ENCODE measurements around the gene ADM5.
A peak's percentile ranks its signal among the peaks of the same experiment; 100 is the strongest.

Gene ADM5

GRCh38 chr19:49655570-49656455 lies 33.6 kb upstream of the ADM5 start:
- H3K27me3 Mint-ChIP-seq: no peaks in the 10 kb centered on the region
- H3K36me3 Mint-ChIP-seq: peaks cover 5% of the 10 kb centered on the region
- no peak overlapping the region for H3K4me3 Mint-ChIP-seq
- no peak overlapping the region for H3K27ac Mint-ChIP-seq
- H3K9me3 Mint-ChIP-seq: no peaks in the 10 kb centered on the region
- H3K4me1 Mint-ChIP-seq: peaks cover 10% of the 10 kb centered on the region

GRCh38 chr19:49656456-49657109 lies 32.8 kb upstream of the ADM5 start:
- no peak overlapping the region for H3K27ac Mint-ChIP-seq
- H3K4me3 Mint-ChIP-seq: no peak overlapping the region
- H3K27me3 Mint-ChIP-seq: no peaks in the 10 kb centered on the region
- H3K4me1 Mint-ChIP-seq: peaks cover 10% of the 10 kb centered on the region
- H3K36me3 Mint-ChIP-seq: peaks cover 5% of the 10 kb centered on the region
- H3K9me3 Mint-ChIP-seq: no peaks in the 10 kb centered on the region

- no peak overlapping the region for H3K4me3 Mint-ChIP-seq
- no peaks in the 10 kb centered on the region for H3K9me3 Mint-ChIP-seq
- H3K4me1 Mint-ChIP-seq: peaks cover 12% of the 10 kb centered on the region
- peak overlapping the region; percentile 62 for H3K27ac Mint-ChIP-seq
- no peaks in the 10 kb centered on the region for H3K27me3 Mint-ChIP-seq
- peaks cover 5% of the 10 kb centered on the region for H3K36me3 Mint-ChIP-seq
Observed at GRCh38 chr19:49657493-49658138, 31.8 kb upstream of the ADM5 start.

GRCh38 chr19:49658139-49658517 lies 31.3 kb upstream of the ADM5 start:
- H3K27ac Mint-ChIP-seq: no peak overlapping the region

GRCh38 chr19:49658566-49659442 lies 30.6 kb upstream of the ADM5 start:
- Mint-ChIP-seq H3K4me3 (no peak overlapping the region), H3K27ac (peak overlapping the region; percentile 65), H3K4me1 (peaks cover 21% of the 10 kb centered on the region), H3K27me3 (no peaks in the 10 kb centered on the region), H3K9me3 (no peaks in the 10 kb centered on the region), H3K36me3 (peaks cover 5% of the 10 kb centered on the region)

More at GRCh38 chr19:49658139-49658517, 31.3 kb upstream of the ADM5 start:
- Mint-ChIP-seq H3K4me3 (no peak overlapping the region), H3K27me3 (no peaks in the 10 kb centered on the region), H3K36me3 (peaks cover 5% of the 10 kb centered on the region), H3K9me3 (no peaks in the 10 kb centered on the region), H3K4me1 (peaks cover 17% of the 10 kb centered on the region)

- peaks cover 4% of the 10 kb centered on the region for H3K36me3 Mint-ChIP-seq
- no peak overlapping the region for H3K27ac Mint-ChIP-seq
- H3K4me3 Mint-ChIP-seq: no peak overlapping the region
Observed at GRCh38 chr19:49660338-49660961, 28.9 kb upstream of the ADM5 start.

GRCh38 chr19:49662011-49662410 lies 27.4 kb upstream of the ADM5 start:
- no peaks in the 10 kb centered on the region for H3K9me3 Mint-ChIP-seq
- no peaks in the 10 kb centered on the region for H3K27me3 Mint-ChIP-seq
- peaks cover 2% of the 10 kb centered on the region for H3K36me3 Mint-ChIP-seq
- H3K27ac Mint-ChIP-seq: peak overlapping the region; percentile 12
- peaks cover 37% of the 10 kb centered on the region for H3K4me1 Mint-ChIP-seq
- no peak overlapping the region for H3K4me3 Mint-ChIP-seq

More at GRCh38 chr19:49660338-49660961, 28.9 kb upstream of the ADM5 start:
- Mint-ChIP-seq H3K4me1 (peaks cover 25% of the 10 kb centered on the region), H3K27me3 (no peaks in the 10 kb centered on the region), H3K9me3 (no peaks in the 10 kb centered on the region)

- Mint-ChIP-seq H3K36me3 (no peaks in the 10 kb centered on the region), H3K4me1 (peaks cover 42% of the 10 kb centered on the region), H3K27me3 (no peaks in the 10 kb centered on the region), H3K4me3 (peak overlapping the region; percentile 97), H3K9me3 (no peaks in the 10 kb centered on the region), H3K27ac (no peak overlapping the region)
Observed at GRCh38 chr19:49663224-49663623, 26.2 kb upstream of the ADM5 start.

GRCh38 chr19:49664171-49665035 lies 25.0 kb upstream of the ADM5 start:
- no peaks in the 10 kb centered on the region for H3K27me3 Mint-ChIP-seq
- H3K36me3 Mint-ChIP-seq: no peaks in the 10 kb centered on the region
- peaks cover 42% of the 10 kb centered on the region for H3K4me1 Mint-ChIP-seq
- H3K9me3 Mint-ChIP-seq: no peaks in the 10 kb centered on the region
- H3K27ac Mint-ChIP-seq: peak overlapping the region; percentile 96
- H3K4me3 Mint-ChIP-seq: peak overlapping the region; percentile 97

GRCh38 chr19:49665036-49665350 lies 24.4 kb upstream of the ADM5 start:
- Mint-ChIP-seq H3K4me1 (peaks cover 42% of the 10 kb centered on the region), H3K36me3 (peaks cover 1% of the 10 kb centered on the region)

GRCh38 chr19:49665351-49666119 lies 23.9 kb upstream of the ADM5 start, which contains the start of the genes BCL2L12 and IRF3:
Gene BCL2L12, plus strand, starts transcription at chr19:49665933. Its CDS starts 760 bp downstream, at chr19:49666693.
Gene IRF3, minus strand, starts transcription at chr19:49665857. Its CDS starts 1,019 bp downstream, at chr19:49664838.
- Mint-ChIP-seq H3K9me3 (no peaks in the 10 kb centered on the region), H3K4me1 (peaks cover 38% of the 10 kb centered on the region), H3K4me3 (peak within 1 kb of the TSS; percentile 97), H3K36me3 (peaks cover 1% of the 10 kb centered on the region), H3K27ac (peak within 1 kb of the TSS; percentile 96), H3K27me3 (no peaks in the 10 kb centered on the region)

More at GRCh38 chr19:49665036-49665350, 24.4 kb upstream of the ADM5 start:
- H3K27me3 Mint-ChIP-seq: no peaks in the 10 kb centered on the region
- peak overlapping the region; percentile 96 for H3K27ac Mint-ChIP-seq
- H3K4me3 Mint-ChIP-seq: peak overlapping the region; percentile 97
- no peaks in the 10 kb centered on the region for H3K9me3 Mint-ChIP-seq

- no peaks in the 10 kb centered on the region for H3K27me3 Mint-ChIP-seq
- peak overlapping the region; percentile 76 for H3K27ac Mint-ChIP-seq
- no peaks in the 10 kb centered on the region for H3K9me3 Mint-ChIP-seq
- peaks cover 38% of the 10 kb centered on the region for H3K4me1 Mint-ChIP-seq
- H3K36me3 Mint-ChIP-seq: peaks cover 1% of the 10 kb centered on the region
- H3K4me3 Mint-ChIP-seq: peak overlapping the region; percentile 97
Observed at GRCh38 chr19:49666120-49666444, 23.3 kb upstream of the ADM5 start.

- Mint-ChIP-seq H3K4me1 (peaks cover 45% of the 10 kb centered on the region), H3K4me3 (peak overlapping the region; percentile 97), H3K27me3 (no peaks in the 10 kb centered on the region), H3K27ac (no peak overlapping the region), H3K36me3 (peaks cover 1% of the 10 kb centered on the region), H3K9me3 (no peaks in the 10 kb centered on the region)
Observed at GRCh38 chr19:49667473-49667872, 21.9 kb upstream of the ADM5 start.
